Activated CD8-positive, alpha-beta memory T cell treated with anti-CD3 and anti-CD28 coated beads, Interleukin-2, amount 50 U/mL, for 48 hours (primary cell): Measurements from ENCODE around the gene PSMD1.
"Not testable (repeated sequence)": the region's sequence is repeated elsewhere in the genome, so short reads cannot be mapped to it uniquely, and the experiment has no call there.

Experiments used
- DNase-seq: peaks from one replicate; pipeline ENCODE4 v3.0.0-alpha.2; 2020

The PSMD1 gene

GRCh38 chr2:231056453-231057416 is at the start of gene PSMD1:
TSS of gene PSMD1 (plus strand) at chr2:231056867. CDS start at chr2:231057026, 159 bp downstream.
- peak; percentile 96 for DNase-seq

GRCh38 chr2:231007286-231008098 is 49.2 kb upstream of the PSMD1 start:
- no peak for DNase-seq

GRCh38 chr2:231008131-231008530 is 48.5 kb upstream of the PSMD1 start:
- no peak for DNase-seq

GRCh38 chr2:231009236-231009919 is 47.3 kb upstream of the PSMD1 start:
- DNase-seq, result no peak

- DNase-seq, result no peak
Measured at GRCh38 chr2:231010201-231010730, 46.4 kb upstream of the PSMD1 start.

GRCh38 chr2:231011526-231011925 is 45.1 kb upstream of the PSMD1 start:
- DNase-seq, result no peak

- DNase-seq, result no peak
Measured at GRCh38 chr2:231012463-231012862, 44.2 kb upstream of the PSMD1 start.

GRCh38 chr2:231013820-231014219 is 42.8 kb upstream of the PSMD1 start:
- no peak for DNase-seq

GRCh38 chr2:231015478-231015877 is 41.2 kb upstream of the PSMD1 start:
- no peak for DNase-seq

- no peak for DNase-seq
Measured at GRCh38 chr2:231015926-231016325, 40.7 kb upstream of the PSMD1 start.

- no peak for DNase-seq
Measured at GRCh38 chr2:231016566-231017230, 40.0 kb upstream of the PSMD1 start.

GRCh38 chr2:231017231-231017598 is 39.5 kb upstream of the PSMD1 start:
- no peak for DNase-seq

- no peak for DNase-seq
Measured at GRCh38 chr2:231018184-231018583, 38.5 kb upstream of the PSMD1 start.

GRCh38 chr2:231025059-231025458 is 31.6 kb upstream of the PSMD1 start:
- not testable (repeated sequence) for DNase-seq

GRCh38 chr2:231028889-231029288 is 27.8 kb upstream of the PSMD1 start:
- DNase-seq, result no peak

- DNase-seq, result no peak
Measured at GRCh38 chr2:231029563-231029962, 27.1 kb upstream of the PSMD1 start.

- DNase-seq, result no peak
Measured at GRCh38 chr2:231030725-231031124, 25.9 kb upstream of the PSMD1 start.

GRCh38 chr2:231032575-231033140 is 24.0 kb upstream of the PSMD1 start:
- no peak for DNase-seq

- DNase-seq, result no peak
Measured at GRCh38 chr2:231033147-231034132, 23.2 kb upstream of the PSMD1 start.

- DNase-seq, result no peak
Measured at GRCh38 chr2:231034291-231034882, 22.3 kb upstream of the PSMD1 start.
